Measurements from ENCODE around the gene CCDC167. TPM values are rescaled to one million over a fixed set of nuclear protein-coding genes. Genes with fewer than 3 reads are reported as not detected.

The CCDC167 gene
- total and polyA plus RNA-seq, 2 of the 8 experiments (the other 6 are each of a cell fraction or from before 2014, with no cell fraction given): 11.0 to 26.5 TPM

- TF ChIP-seq CHD7 (IDR thresholded peaks at IDR 0.05; ENCODE audit: insufficient replicate concordance, low read length) (no peak), FOSL1 (IDR thresholded peaks at IDR 0.05; ENCODE audit: insufficient read depth, low read depth, low read length) (no peak), SP4 (IDR thresholded peaks at IDR 0.05; ENCODE audit: low read length) (no peak), MAFK (IDR thresholded peaks at IDR 0.05; ENCODE audit: low read depth, low read length) (no peak), JUND (IDR thresholded peaks at IDR 0.05; ENCODE audit: low read length) (no peak)
Measured at GRCh38 chr6:37483252-37483901, 16.3 kb downstream of the CCDC167 start (continued).
